GM21723 (cell line): ENCODE results near the gene SERPINA4.

Experiments
- ATAC-seq: cut with Tn5 transposase; IDR thresholded peaks from one replicate; pipeline ENCODE4 v1.9.1; 2021; ENCODE audit warnings: mild to moderate bottlenecking, moderate library complexity; ENCODE audit not compliant: unreplicated experiment

The SERPINA4 gene

DNA sequence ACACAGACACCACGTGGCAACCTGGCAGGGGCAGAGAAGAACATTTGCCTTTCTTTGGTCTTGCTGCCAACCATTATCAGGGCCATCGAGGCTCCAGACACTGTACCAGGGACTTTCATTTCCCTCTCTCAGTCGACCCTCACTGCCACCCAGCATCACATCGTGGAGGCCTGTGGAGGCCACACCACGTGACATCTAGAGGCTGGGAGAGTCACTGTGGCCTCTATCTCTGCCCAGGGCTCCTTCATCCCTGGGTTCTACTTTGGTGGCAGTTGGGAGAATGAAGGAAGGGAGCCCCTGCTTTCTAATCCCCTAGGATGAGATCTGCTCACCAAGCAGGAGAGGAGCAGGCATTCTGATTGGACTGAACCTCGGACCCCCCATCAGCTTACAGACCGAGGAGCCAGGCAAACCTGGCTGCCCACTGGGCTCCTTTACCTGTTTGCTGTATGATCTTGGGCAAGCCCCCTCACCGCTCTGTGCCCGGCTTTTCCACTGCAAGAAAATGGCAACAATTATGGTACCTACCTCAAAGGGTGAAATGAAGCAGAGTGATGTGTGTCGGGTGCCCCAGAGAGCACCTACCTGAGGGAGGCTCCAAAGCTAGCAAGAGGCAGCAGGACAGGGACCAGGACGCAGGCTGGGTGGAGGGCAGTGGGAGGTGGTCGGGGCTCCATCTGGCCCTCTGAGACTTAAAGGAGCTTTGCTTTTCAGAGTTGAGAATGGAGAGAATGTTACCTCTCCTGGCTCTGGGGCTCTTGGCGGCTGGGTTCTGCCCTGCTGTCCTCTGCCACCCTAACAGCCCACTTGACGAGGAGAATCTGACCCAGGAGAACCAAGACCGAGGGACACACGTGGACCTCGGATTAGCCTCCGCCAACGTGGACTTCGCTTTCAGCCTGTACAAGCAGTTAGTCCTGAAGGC is 52.7 kb downstream of the SERPINA4 start:
- ATAC-seq, result no peak

DNA sequence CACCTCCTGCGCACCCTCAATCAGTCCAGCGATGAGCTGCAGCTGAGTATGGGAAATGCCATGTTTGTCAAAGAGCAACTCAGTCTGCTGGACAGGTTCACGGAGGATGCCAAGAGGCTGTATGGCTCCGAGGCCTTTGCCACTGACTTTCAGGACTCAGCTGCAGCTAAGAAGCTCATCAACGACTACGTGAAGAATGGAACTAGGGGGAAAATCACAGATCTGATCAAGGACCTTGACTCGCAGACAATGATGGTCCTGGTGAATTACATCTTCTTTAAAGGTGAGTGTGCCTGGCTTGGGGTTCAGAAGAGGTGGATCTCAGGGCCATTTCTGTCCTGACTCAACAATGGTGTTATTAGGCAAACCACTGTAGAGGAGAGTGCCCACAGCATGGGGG is 53.6 kb downstream of the SERPINA4 start:
- no peak for ATAC-seq

DNA sequence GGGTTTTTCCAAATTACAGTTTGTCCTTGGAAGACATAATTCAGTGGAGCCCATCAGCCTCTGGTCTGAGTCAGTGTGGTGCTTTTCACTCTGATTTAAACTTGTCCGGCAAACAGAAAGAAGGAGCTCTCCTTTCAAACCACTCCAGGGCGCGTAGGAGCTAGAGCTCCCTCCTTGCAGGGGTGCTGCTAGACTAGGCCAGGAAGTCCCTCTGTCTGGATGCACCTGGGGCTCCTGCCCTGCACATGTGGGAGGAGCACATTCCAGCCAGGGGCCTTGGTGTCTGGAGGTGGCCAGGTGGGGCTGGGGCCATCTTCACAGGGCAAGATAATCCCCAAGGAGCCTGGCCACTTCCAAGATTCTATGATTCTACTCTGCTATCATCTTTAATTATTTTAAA is 54.0 kb downstream of the SERPINA4 start:
- no peak for ATAC-seq

DNA sequence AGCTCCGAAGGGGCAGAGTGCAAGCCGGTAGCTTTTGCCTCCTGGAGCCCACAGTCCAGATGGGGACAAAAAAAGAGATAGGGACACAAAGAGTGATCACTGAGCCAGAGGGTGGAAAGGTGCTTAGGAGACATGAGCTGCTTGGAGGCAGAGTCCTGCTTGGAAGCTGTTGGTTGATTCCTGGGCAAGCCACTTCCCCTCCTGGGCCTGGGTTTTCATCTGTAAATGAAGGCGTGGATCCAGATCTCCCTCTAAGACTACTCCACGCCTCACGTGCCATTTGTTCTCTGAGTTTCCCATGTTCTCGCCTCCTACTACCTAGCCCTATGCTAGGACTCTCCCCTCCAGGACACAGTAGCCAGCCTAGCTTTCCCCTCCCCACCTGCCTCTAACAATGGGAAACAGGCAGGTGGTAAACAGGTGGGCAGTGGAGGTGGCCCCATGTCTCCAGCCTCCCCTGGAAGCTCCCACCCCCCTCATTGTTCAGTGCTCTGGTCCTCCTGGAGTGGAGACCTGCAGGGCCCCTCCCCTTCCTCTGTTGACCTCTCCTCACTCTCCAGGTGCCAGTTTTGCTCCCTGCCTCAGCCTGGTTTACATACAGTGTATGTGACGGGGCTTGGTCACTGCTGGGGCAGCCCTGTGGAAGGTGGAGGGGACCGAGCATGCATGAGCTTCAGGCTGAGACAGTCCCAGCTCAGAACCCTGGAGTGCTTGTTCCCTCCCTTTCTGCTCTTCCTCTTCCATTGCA is 54.8 kb downstream of the SERPINA4 start:
- ATAC-seq, result no peak

DNA sequence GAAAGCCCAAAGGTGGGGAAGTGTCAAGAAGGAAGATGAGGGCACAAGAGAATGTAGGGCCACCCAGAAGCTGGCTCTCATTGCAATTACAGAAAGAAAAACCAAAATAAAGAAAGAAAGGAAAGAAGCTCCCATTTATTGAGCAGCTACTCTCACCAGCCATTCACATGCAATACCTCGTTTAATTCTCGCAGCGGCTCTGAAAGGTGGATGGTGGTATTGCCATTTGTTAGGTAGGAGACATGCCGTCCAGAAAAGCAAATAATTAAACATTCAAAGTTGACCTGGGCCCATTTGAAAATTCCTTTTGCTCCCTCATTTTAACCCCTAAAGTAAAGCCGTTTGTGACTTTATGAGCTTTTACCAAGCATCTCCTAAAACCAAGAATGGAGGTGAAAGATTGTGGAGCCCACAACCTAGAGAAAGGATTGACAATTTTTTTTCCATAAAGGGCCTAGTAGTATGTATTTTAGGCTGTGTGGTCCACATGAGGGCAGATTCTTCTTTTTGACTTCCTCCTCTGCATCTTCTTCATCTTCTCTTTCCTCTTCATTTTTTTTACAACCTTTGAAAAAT is 56.2 kb downstream of the SERPINA4 start:
- no peak for ATAC-seq

DNA sequence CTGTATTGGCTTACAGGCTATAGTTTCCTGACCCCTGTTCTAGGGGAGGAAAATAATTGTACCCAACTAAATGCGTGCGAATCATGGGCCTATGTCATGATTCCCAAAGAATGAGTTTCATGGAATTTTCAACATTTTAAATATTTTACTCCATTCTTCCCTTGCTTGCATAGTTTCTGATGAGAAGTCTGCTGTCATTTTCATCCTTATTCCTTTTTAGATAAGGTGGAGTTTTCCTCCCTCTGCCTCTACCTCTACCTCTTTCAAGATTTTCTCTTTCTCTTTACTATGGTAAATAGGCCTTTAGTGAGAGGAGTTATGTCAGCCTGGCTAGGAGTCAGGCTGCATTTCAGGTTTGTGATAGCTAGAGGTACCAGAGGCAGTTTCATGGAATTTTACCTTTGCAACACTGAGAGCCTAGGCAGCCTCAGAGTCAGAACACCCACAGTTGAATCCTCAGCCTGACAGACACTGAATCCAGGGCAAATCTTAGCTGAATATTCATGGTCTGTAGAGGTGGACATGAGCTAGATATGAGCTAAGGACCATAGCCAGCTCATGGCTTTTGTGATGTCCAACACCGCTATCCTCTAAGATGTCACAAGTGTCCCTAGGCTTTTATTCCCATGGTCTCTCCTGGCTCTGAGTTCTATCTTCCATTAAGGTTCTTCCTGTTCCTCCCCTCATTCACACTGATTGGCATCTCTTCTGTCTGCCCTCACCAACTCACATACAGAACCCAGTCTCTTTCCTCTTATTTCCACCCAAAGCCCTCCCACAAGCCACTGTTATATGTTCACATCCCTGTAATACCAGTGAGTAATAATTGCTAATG is 57.0 kb downstream of the SERPINA4 start:
- no peak for ATAC-seq

DNA sequence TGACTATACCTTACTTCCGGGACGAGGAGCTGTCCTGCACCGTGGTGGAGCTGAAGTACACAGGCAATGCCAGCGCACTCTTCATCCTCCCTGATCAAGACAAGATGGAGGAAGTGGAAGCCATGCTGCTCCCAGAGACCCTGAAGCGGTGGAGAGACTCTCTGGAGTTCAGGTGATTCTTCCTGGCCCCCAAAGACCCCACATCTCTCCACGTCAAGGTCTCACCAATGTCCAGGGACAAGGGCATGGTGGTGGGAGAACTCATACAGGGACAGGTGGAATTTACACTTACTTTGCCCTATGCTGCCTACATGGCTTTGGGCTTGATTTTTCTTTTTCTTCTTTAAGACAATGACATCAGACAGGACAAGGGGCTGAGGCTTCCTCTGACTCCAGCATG is 58.1 kb downstream of the SERPINA4 start:
- no peak for ATAC-seq
